OCI-LY7 (cell line): ENCODE measurements around the gene TMEM72. TPM values are rescaled to one million over a fixed set of nuclear protein-coding genes. Genes with fewer than 3 reads are reported as not detected.
A peak's percentile ranks its signal among the peaks of the same experiment; 100 is the strongest.

Experiments
- BruUV-seq: library from RNA; stranded (reverse); fragments of 400-500 nt; replicated peaks from 2 replicates; lab custom pipeline; 2021; lab: Mats Ljungman, UMichigan
- CTCF ChIA-PET: fragments of 300-600 bp; sonication (Branson Sonifier 250); formaldehyde crosslinking; loops from one replicate; lab custom pipeline; 2022; ENCODE audit warnings: antibody characterized with exemption; ENCODE audit not compliant: unreplicated experiment; lab: Charles Lee
- POLR2A ChIA-PET: fragments of 300-600 bp; sonication (Branson Sonifier 250); formaldehyde crosslinking; loops from one replicate; lab custom pipeline; 2022; ENCODE audit warnings: antibody characterized with exemption; lab: Charles Lee
- DNase-seq: peaks from one replicate; pipeline ENCODE4 v3.0.0-alpha.2; 2015; ENCODE audit warnings: low spot score
- H2AFZ ChIP-seq: fragments of 200-600 bp; sonication (generic), shearing (Covaris generic); 2 replicates; pipeline ENCODE4 v1.6.1; 2014; ENCODE audit warnings: mild to moderate bottlenecking, antibody characterized with exemption, low read length, moderate library complexity
- H3K27ac ChIP-seq: fragments of 200-600 bp; sonication (generic); 2 replicates; pipeline ENCODE4 v1.5.1; 2014; ENCODE audit warnings: mixed run types, low read depth, mild to moderate bottlenecking, moderate library complexity, low read length, inconsistent platforms; ENCODE audit not compliant: poor library complexity, severe bottlenecking
- H3K36me3 ChIP-seq: fragments of 200-600 bp; sonication (generic); 2 replicates; pipeline ENCODE4 v1.6.1; 2014; ENCODE audit warnings: mild to moderate bottlenecking, antibody characterized with exemption, low read length, moderate library complexity, mixed read lengths; ENCODE audit not compliant: insufficient read depth
- H3K4me1 ChIP-seq: fragments of 200-600 bp; sonication (generic); 2 replicates; pipeline ENCODE4 v1.5.1; 2014; ENCODE audit warnings: mild to moderate bottlenecking, low read length; ENCODE audit not compliant: insufficient read depth, poor library complexity, severe bottlenecking
- H3K4me2 ChIP-seq: fragments of 200-600 bp; sonication (generic); 2 replicates; pipeline ENCODE4 v1.6.1; 2014; ENCODE audit warnings: mild to moderate bottlenecking, low read length
- H3K4me3 ChIP-seq: fragments of 200-600 bp; sonication (generic); 2 replicates; pipeline ENCODE4 v1.5.1; 2014; ENCODE audit warnings: mild to moderate bottlenecking, low read depth, low read length; ENCODE audit not compliant: poor library complexity, severe bottlenecking
- H3K79me2 ChIP-seq: fragments of 200-600 bp; sonication (generic); 2 replicates; pipeline ENCODE4 v1.6.1; 2016; ENCODE audit warnings: low read depth, mild to moderate bottlenecking, low read length, moderate library complexity, mixed read lengths; ENCODE audit not compliant: insufficient read depth
- H3K9me2 ChIP-seq: fragments of 200-600 bp; sonication (generic); 2 replicates; pipeline ENCODE4 v1.6.1; 2016; ENCODE audit warnings: mild to moderate bottlenecking, low read length, mixed read lengths; ENCODE audit not compliant: insufficient read depth
- H3K9me3 ChIP-seq: fragments of 200-600 bp; sonication (generic); 2 replicates; pipeline ENCODE4 v1.6.1; 2014; ENCODE audit warnings: mild to moderate bottlenecking, mixed run types, low read length, mixed read lengths
- H4K20me1 ChIP-seq: fragments of 200-600 bp; sonication (generic); 2 replicates; pipeline ENCODE4 v1.6.1; 2014; ENCODE audit warnings: mild to moderate bottlenecking, antibody characterized with exemption, low read length, moderate library complexity, mixed read lengths; ENCODE audit not compliant: insufficient read depth
- EZH2phosphoT487 ChIP-seq: fragments of 200-600 bp; sonication (generic); IDR thresholded peaks from 2 replicates; pipeline ENCODE4 v1.6.1; 2018; ENCODE audit warnings: low read depth, borderline replicate concordance, mild to moderate bottlenecking, mixed run types, antibody characterized with exemption, low read length, moderate library complexity, mixed read lengths
- intact Hi-C: fragments of 100-400 bp; cut with micrococcal nuclease; formaldehyde crosslinking; loops from one replicate; pipeline ENCODE4 v1.10.0; 2022; ENCODE audit not compliant: unreplicated experiment
- total RNA-seq, 2 experiments: library from RNA; depleted of rRNA in 1 of 2; stranded (reverse); fragments of >200 nt in 1 of 2; shearing (Covaris generic) in 1 of 2; gene quantifications; 2 replicates each; pipeline ENCODE4 v1.2.3, GENCODE V29; 2014 to 2022
- TF ChIP-seq, protein P1 (sequence below): fragments of 200-600 bp; sonication (generic); conservative IDR thresholded peaks from 2 replicates; pipeline ENCODE4 v1.5.1; 2014; ENCODE audit warnings: mild to moderate bottlenecking, antibody characterized with exemption, low read length, moderate library complexity, mixed read lengths

TMEM72 gene
- total RNA-seq, 2 experiments from 2014 or later = not detected

DNA sequence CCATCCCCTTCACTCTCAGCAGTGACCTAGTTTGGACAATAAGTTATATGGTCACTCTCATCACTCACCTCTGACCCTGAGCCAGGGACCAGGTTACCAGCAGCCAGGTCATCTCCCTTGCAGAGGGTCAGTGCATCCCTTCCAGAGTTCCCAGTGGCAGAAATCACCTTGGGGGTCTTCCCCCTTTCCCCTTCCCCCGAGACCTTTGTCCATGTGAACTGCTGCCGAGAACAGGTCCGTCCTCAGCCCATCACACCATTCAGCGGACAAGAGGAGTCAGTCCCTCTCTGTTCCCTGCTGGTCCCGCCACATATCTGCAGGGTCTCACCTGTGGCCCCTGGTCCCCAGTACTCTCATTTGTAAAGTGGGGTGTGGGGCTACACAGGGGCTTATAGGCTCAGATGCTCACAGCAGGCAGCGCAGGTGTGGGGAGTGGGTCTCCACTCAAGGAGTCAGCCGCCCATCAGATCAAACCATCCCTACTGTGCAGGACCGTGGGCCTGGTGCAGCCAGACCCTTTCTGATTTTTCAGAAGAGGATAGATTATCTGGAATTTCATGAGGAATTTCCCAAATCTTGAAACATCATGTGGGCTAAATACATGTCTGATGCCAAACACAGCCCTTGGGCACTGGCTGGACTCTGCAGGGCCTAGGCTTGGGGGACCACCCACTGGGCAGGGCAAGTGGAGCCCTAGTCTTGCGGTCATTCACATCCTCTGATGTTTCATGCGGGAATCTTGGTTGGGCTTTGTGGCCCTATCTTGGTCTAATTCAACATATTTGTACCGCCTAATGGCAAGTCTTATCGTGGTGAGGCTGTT lies 61.0 kb downstream of the TMEM72 start:
- Histone ChIP-seq H3K4me2 (no peak overlapping the region), H3K4me3 (no peak overlapping the region), H3K36me3 (no peaks in the 10 kb centered on the region), H3K9me2 (no peaks in the 10 kb centered on the region), H3K9me3 (no peaks in the 10 kb centered on the region), H4K20me1 (no peaks in the 10 kb centered on the region), H3K27ac (no peak overlapping the region), H3K79me2 (no peaks in the 10 kb centered on the region), H3K4me1 (peaks cover 36% of the 10 kb centered on the region), H2AFZ (no peak overlapping the region)
- intact Hi-C loops = no loop called here
- no peak for DNase-seq
- no TSS peak for BruUV-seq
- POLR2A ChIA-PET = interaction anchor here (1.9 kb wide), 1 partner anchor 8 kb away, joined by 9 read pairs; no protein-coding TSS in a partner anchor
- TF ChIP-seq EZH2phosphoT487 = no peak
- TF ChIP-seq, protein P1, sequence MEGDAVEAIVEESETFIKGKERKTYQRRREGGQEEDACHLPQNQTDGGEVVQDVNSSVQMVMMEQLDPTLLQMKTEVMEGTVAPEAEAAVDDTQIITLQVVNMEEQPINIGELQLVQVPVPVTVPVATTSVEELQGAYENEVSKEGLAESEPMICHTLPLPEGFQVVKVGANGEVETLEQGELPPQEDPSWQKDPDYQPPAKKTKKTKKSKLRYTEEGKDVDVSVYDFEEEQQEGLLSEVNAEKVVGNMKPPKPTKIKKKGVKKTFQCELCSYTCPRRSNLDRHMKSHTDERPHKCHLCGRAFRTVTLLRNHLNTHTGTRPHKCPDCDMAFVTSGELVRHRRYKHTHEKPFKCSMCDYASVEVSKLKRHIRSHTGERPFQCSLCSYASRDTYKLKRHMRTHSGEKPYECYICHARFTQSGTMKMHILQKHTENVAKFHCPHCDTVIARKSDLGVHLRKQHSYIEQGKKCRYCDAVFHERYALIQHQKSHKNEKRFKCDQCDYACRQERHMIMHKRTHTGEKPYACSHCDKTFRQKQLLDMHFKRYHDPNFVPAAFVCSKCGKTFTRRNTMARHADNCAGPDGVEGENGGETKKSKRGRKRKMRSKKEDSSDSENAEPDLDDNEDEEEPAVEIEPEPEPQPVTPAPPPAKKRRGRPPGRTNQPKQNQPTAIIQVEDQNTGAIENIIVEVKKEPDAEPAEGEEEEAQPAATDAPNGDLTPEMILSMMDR = no peak
- CTCF ChIA-PET = no interaction called here

DNA sequence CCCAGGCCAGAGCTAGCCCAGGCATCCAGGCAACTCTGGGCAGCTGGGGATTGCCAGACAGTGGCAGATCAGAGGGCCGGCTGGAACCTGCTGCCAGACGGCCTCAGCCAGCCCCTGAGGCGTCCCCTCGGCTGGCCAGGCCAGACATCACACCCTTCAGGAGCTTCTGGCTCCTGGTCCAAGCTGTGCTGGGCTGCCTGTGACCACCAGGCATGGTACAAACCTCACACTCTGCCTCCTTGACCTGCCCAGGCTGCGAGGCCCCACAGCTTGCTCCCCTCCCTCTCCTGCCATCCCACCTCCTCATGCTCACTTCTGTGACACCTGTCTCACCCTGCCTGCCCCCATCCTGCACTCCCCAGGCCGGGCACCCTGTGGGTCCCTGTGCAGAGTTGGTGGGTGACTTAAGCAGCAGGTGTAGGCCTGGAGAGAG lies 61.8 kb downstream of the TMEM72 start:
- CTCF ChIA-PET = no interaction called here
- Histone ChIP-seq H3K9me3 (no peaks in the 10 kb centered on the region), H3K4me2 (peak overlapping the region; percentile 28), H4K20me1 (no peaks in the 10 kb centered on the region), H3K36me3 (no peaks in the 10 kb centered on the region), H3K4me1 (peaks cover 28% of the 10 kb centered on the region), H3K4me3 (no peak overlapping the region), H3K27ac (no peak overlapping the region), H3K9me2 (no peaks in the 10 kb centered on the region), H3K79me2 (no peaks in the 10 kb centered on the region), H2AFZ (no peak overlapping the region)
- BruUV-seq = no TSS peak
- TF ChIP-seq, protein P1 = no peak
- no peak for TF ChIP-seq EZH2phosphoT487
- POLR2A ChIA-PET = interaction anchor here (0.8 to 1.9 kb wide), 2 partner anchors 9 to 40 kb away, joined by 3 to 9 read pairs; no protein-coding TSS in a partner anchor
- intact Hi-C loops = no loop called here
- DNase-seq = no peak
